Stimulated activated naive CD8-positive, alpha-beta T cell treated with anti-CD3 and anti-CD28 coated beads, Interleukin-15, Interleukin-2, amounts not matched to agents 100 ng/mL and 50 ng/mL, for 24 hours (primary cell): ENCODE measurements around the gene COL24A1.
"Not testable (repeated sequence)": the region's sequence is repeated elsewhere in the genome, so short reads cannot be mapped to it uniquely, and the experiment has no call there.

Source experiments
- H3K27ac Mint-ChIP-seq: one replicate; pipeline ENCODE4 v1.8.0; 2021; ENCODE audit warnings: mild to moderate bottlenecking, mixed read lengths
- H3K27me3 Mint-ChIP-seq: one replicate; pipeline ENCODE4 v1.8.0; 2021; ENCODE audit warnings: mixed read lengths
- H3K36me3 Mint-ChIP-seq: one replicate; pipeline ENCODE4 v1.8.0; 2021; ENCODE audit warnings: low read depth, mixed read lengths
- H3K4me1 Mint-ChIP-seq: one replicate; pipeline ENCODE4 v1.8.0; 2021; ENCODE audit warnings: low read depth, mixed read lengths
- H3K4me3 Mint-ChIP-seq: one replicate; pipeline ENCODE4 v1.8.0; 2021; ENCODE audit warnings: mild to moderate bottlenecking, mixed read lengths
- H3K9me3 Mint-ChIP-seq: one replicate; pipeline ENCODE4 v1.8.0; 2021; ENCODE audit warnings: mixed read lengths

Gene COL24A1

DNA sequence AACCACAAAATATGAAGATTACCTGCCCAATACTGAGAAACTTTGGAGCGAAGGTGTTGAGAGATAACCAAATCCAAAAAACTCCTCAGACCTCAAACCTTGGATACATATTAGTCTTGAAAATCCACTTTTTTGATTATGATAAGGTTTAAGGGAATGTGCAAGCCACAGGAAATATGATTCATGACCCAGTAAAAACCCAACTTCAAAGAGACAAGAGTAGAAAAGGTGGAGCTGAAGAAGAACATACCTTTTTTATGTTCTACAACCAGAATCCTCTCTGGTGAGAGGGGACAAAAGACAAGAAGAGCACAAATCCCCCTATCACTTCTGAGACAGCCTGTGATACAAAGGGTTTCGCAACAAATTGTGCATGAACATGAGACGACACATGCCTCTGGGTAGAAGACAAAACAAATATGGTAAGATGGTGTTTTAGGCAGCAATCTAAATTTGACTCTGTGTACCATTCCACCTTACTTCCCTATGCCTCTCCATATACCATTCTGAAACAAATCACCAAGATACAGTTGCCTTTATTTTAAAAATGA is 37.3 kb downstream of the COL24A1 start:
- Mint-ChIP-seq H3K27me3 (no peaks in the 10 kb centered on the region), H3K36me3 (no peaks in the 10 kb centered on the region), H3K27ac (no peak overlapping the region), H3K4me3 (no peak overlapping the region), H3K9me3 (no peaks in the 10 kb centered on the region), H3K4me1 (no peaks in the 10 kb centered on the region)

DNA sequence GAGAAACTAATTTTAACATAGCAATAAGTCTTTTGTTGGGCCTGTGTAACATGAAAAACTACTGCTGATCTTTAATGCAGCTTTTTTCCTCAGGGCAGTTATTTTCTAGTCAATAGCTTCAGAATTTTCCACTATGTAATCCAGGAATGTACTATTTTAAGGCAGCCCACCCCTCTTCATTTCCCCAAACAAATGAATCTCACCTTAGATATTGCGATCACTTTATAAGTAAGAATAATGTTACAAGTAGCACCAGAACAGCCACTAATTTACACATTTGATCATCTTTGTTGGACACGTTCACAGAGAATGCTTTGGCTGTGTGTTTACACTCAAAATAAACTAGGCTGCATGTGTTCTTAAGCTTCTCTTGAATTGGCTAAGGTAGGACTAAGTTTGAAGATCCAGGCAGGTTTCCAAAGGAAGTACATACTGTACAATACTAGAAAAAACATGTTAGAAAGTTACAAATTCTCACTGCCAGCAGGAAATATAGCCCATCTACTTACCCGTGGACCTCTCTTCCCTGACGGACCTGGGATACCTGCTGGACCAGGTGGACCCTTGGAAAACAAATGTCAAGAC is 41.7 kb downstream of the COL24A1 start:
- no peak overlapping the region for H3K4me3 Mint-ChIP-seq
- no peaks in the 10 kb centered on the region for H3K9me3 Mint-ChIP-seq
- H3K27ac Mint-ChIP-seq = no peak overlapping the region

DNA sequence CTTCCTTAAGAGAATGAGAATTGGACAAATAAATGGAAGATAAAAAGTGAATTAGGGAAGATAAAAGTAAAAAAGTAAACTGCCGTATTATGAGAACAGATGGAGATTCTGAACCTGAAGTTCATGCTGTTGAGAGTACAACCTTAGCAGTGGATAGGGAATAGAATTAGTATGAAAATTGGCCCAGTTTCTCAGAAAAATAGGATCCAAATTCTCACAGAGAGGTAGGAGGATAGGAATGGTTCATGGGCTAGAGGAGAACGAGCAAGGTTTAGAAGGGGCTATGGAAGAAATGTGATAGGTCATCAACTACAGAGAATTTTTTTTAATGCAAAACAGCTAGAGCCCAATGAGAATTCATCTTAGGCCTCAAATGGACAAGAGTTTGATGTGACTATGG is 42.3 kb downstream of the COL24A1 start:
- no peaks in the 10 kb centered on the region for H3K4me1 Mint-ChIP-seq
- no peak overlapping the region for H3K4me3 Mint-ChIP-seq
- no peaks in the 10 kb centered on the region for H3K9me3 Mint-ChIP-seq
- H3K36me3 Mint-ChIP-seq = no peaks in the 10 kb centered on the region
- no peaks in the 10 kb centered on the region for H3K27me3 Mint-ChIP-seq
- H3K27ac Mint-ChIP-seq = no peak overlapping the region

More for the DNA sequence above, 41.7 kb downstream of the COL24A1 start:
- no peaks in the 10 kb centered on the region for H3K36me3 Mint-ChIP-seq
- H3K27me3 Mint-ChIP-seq = no peaks in the 10 kb centered on the region
- no peaks in the 10 kb centered on the region for H3K4me1 Mint-ChIP-seq

DNA sequence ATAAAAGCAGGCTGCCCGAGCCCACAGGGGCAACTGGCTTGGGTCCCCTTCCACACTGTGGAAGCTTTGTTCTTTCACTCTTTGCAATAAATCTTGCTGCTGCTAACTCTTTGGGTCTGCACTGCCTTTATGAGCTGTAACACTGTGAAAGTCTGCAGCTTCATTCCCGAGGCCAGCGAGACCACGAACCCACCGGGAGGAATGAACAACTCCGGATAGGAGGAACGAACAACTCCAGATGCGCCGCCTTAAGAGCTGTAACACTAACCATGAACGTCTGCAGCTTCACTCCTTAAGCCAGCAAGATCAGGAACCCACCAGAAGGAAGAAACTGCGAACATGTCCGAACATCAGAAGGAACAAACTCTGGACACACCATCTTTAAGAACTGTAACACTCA is 45.0 kb downstream of the COL24A1 start:
- H3K9me3 Mint-ChIP-seq, H3K27ac Mint-ChIP-seq, H3K4me1 Mint-ChIP-seq, H3K27me3 Mint-ChIP-seq, H3K36me3 Mint-ChIP-seq, H3K4me3 Mint-ChIP-seq: not testable (repeated sequence)

DNA sequence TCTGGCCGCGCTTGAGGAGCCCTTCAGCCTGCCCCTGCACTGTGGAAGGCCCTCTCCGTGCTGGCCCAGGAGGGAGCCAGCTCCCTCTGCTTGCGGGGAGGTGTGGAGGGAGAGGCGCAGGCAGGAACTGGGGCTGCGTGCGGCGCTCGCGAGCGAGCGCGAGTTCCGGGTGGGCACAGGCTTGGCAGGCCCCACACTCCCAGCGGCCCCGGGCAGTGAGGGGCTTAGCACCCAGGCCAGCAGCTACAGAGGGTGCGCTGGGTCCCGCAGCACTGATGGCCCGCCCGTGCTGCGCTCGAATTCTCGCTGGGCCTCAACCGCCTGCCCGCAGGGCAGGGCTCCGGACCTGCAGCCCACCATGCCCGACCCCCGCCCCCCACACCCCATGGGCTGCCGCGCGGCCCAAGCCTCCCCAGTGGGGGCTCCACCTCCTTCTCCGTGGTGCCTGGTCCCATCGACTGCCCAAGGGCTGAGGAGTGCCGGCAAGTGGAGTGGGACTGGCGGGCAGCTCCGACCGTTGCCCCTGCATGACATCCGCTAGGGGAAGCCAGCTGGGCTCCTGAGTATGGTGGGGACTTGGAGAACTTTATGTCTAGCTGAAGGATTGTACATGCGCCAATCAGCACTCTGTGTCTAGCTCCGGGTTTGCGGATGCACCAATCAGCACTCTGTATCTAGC is 46.0 kb downstream of the COL24A1 start:
- Mint-ChIP-seq H3K4me1 (no peaks in the 10 kb centered on the region), H3K27me3 (no peaks in the 10 kb centered on the region), H3K27ac (no peak overlapping the region), H3K4me3 (no peak overlapping the region), H3K9me3 (no peaks in the 10 kb centered on the region), H3K36me3 (no peaks in the 10 kb centered on the region)

DNA sequence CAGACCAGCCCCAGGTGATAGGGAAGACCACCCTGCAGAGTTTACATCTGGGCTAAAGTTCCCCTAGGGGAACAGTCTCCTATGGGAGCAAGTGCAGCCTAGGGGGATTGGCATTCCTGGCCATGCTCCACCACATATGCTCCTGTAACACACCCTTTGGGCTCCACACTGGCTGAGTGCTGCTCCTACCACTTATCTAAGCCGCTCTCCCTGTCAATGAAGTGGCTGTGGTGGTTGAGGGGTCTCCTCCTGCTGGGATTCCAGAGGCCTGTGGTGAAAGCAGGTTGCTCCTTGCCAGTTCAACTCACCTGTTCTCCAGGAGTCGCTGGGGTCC is 51.1 kb downstream of the COL24A1 start:
- Mint-ChIP-seq H3K4me1 (no peaks in the 10 kb centered on the region), H3K36me3 (no peaks in the 10 kb centered on the region), H3K27ac (no peak overlapping the region), H3K4me3 (no peak overlapping the region), H3K9me3 (no peaks in the 10 kb centered on the region), H3K27me3 (no peaks in the 10 kb centered on the region)

DNA sequence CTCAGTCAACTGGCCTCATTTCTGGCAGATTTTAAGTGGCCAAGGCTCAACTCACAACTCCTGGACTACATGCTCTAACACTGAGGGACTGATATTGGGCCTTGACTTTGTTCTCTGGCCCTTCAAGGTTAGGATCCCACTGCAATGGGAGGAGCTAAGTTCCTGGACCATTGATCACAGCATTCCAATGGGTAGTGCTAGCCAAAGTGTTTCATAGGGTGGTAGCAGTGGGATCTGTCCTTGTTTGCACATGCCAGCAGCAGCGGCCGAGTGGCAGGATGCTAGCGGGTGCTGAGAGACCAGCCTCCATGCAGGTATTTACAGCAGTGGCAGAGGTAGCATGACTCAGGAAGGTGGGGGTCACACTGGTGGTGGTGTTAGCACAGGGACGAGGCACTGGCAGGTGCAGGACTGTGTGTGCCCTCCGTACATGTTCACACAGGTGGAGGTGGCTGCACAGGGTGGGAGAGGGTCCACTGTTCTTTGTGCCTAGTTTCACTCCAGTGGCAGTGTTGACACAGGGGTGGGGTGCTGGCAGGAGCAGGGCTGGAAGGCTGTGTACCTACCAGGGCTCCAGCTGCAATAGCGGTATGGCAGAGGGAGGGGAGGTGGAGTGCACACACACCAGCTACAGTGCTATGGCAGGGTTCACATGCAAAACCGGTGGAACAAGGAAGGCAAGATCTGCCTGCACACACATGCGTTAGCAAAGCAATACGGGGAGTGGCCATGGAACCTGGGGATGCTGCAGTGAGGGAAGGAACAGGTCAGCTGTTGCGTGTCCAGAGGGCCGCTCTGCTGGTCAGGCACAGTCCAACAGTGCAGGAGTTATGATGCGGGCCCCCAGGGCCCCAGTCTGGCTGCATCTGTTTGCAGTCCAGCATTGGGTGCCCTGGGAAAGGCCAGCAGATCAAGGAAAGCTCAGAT is 51.7 kb downstream of the COL24A1 start:
- H3K27me3 Mint-ChIP-seq = no peaks in the 10 kb centered on the region
- no peak overlapping the region for H3K4me3 Mint-ChIP-seq
- H3K9me3 Mint-ChIP-seq = no peaks in the 10 kb centered on the region
- no peaks in the 10 kb centered on the region for H3K4me1 Mint-ChIP-seq
- H3K27ac Mint-ChIP-seq = no peak overlapping the region
- no peaks in the 10 kb centered on the region for H3K36me3 Mint-ChIP-seq

DNA sequence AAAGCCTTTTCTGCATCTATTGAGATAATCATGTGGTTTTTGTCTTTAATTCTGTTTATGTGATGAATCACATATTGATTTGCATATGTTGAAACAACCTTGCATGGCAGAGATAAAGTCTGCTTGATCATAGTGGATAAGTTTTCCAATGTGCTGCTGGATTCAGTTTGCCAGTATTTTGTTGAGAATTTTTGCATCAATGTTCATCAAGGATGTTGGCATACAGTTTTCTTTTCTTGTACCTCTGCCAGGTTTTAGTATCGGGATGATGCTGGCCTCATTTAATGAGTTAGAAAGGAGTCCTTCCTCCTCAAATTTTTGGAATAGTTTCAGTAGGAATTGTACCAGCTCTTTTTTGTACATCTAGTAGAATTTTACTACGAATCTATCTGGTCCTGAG is 55.0 kb downstream of the COL24A1 start:
- Mint-ChIP-seq H3K27me3 (no peaks in the 10 kb centered on the region), H3K4me1 (no peaks in the 10 kb centered on the region), H3K27ac (no peak overlapping the region), H3K4me3 (no peak overlapping the region), H3K36me3 (no peaks in the 10 kb centered on the region), H3K9me3 (peaks cover 4% of the 10 kb centered on the region)

DNA sequence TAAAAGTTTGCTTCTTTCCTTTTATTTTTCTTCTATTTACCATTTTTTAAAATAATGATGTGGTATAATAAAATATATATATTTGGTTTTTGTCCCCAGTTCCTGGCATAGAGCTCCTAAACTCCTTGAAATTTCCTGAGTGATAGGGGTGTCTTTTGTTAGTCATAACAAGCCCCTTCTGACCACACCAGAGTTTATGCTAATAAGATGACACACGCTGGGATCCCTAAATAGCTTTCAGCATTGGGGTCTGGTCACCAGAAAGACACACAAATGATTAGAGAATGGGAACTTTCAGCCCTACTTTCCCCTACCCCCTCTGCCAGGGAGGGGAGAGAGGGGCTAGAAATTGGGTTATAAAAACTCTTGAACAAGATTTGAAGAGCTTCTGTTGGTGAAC is 56.2 kb downstream of the COL24A1 start:
- Mint-ChIP-seq H3K27me3 (no peaks in the 10 kb centered on the region), H3K27ac (no peak overlapping the region), H3K9me3 (peaks cover 4% of the 10 kb centered on the region), H3K4me3 (no peak overlapping the region), H3K36me3 (no peaks in the 10 kb centered on the region), H3K4me1 (no peaks in the 10 kb centered on the region)

DNA sequence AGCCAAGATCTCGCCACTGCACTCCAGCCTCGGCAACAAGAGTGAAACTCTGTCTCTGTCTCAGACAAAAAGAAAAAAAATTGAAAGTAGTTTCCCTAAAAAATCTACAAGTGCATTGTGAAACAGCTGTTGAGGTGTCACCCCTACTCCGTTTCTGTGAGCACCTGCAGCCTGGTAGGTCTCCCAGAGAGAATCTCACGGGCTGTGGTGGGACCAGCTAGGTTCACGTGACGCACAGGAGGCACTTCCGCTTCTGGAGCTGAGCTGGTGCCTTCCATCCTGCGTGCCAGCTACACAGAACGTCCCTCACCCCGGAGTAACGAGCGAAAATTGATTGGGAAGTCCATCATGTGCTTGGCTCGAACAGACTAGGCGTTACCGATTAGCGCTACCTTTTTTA is 66.8 kb downstream of the COL24A1 start:
- H3K36me3 Mint-ChIP-seq = no peaks in the 10 kb centered on the region
- no peak overlapping the region for H3K27ac Mint-ChIP-seq
- H3K4me3 Mint-ChIP-seq = no peak overlapping the region
- H3K4me1 Mint-ChIP-seq = peaks cover 3% of the 10 kb centered on the region
- peaks cover 3% of the 10 kb centered on the region for H3K9me3 Mint-ChIP-seq
- H3K27me3 Mint-ChIP-seq = no peaks in the 10 kb centered on the region

DNA sequence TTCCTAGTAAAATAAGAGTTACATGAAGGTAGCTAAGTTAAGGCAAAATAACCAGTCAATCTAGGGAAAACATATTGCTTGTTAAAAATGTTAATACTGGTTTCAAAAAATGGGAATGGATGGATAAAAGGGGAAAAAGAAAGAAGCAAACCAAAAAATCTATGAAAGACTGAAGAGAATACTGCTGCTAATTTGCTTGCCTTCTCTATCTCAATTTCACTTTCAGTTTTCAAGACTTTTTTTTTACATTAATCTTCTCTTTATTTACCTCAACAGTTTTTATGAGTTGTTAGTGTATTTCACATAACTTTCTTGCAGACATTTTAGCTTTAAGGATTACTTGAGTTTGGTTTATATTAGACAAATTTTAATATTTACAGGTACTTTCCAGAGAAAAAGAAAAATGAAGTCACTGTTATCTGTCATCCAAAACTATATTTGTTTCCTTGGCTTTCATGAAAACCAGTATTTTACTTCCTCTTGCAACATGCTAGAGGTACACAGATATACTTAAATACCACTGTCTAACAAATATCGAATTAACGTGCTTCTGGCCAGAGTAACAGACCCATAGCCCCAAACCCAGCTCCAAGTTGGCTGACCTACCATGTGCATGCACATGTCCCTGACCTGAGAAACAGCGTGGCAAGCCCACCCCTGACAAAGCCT is 70.7 kb downstream of the COL24A1 start:
- H3K4me3 Mint-ChIP-seq = no peak overlapping the region

DNA sequence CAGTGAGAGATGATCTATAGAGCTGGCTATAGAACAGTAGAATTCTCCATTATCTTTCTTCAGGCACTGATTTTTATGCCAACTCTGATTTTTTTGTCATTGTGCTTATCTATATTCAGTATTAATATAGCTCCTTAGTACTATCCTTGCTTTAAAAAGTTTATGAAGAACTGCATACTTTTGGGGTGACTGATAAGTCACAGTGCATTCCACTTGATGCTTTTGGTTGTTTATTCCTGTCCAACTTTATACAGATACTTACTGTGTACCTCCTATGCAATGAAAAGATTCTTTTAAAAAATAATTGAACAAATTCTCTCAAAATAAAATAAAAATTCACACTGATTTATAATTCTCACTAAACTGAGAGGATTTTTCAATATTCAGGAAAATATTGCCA is 71.6 kb downstream of the COL24A1 start:
- Mint-ChIP-seq H3K9me3 (no peaks in the 10 kb centered on the region), H3K27me3 (no peaks in the 10 kb centered on the region), H3K27ac (no peak overlapping the region), H3K4me3 (no peak overlapping the region), H3K4me1 (peaks cover 3% of the 10 kb centered on the region), H3K36me3 (no peaks in the 10 kb centered on the region)

More for the DNA sequence above, 70.7 kb downstream of the COL24A1 start:
- H3K27ac Mint-ChIP-seq = no peak overlapping the region
- H3K27me3 Mint-ChIP-seq = no peaks in the 10 kb centered on the region
- no peaks in the 10 kb centered on the region for H3K36me3 Mint-ChIP-seq
- peaks cover 3% of the 10 kb centered on the region for H3K4me1 Mint-ChIP-seq
- H3K9me3 Mint-ChIP-seq = no peaks in the 10 kb centered on the region

DNA sequence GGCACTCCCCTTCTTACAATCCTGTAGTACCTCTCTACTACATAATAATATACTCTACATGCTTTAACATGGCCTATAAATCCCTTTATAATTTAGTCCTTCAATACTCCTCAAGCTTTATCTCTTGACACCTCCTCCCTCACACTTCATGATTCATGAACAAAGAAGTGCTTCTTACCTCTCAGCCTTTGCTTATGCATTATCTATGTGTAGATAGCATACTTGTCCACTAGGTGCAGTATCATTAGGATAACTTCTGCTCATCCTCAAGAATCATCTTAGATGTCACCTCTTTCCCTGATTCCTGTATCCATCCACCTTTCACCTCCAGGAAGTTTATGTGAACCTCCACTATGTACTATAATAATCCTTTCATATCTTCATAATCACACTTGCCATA is 74.4 kb downstream of the COL24A1 start:
- no peak overlapping the region for H3K27ac Mint-ChIP-seq
- H3K9me3 Mint-ChIP-seq = peaks cover 7% of the 10 kb centered on the region
- no peaks in the 10 kb centered on the region for H3K27me3 Mint-ChIP-seq
- no peak overlapping the region for H3K4me3 Mint-ChIP-seq
- no peaks in the 10 kb centered on the region for H3K36me3 Mint-ChIP-seq
- peaks cover 3% of the 10 kb centered on the region for H3K4me1 Mint-ChIP-seq

DNA sequence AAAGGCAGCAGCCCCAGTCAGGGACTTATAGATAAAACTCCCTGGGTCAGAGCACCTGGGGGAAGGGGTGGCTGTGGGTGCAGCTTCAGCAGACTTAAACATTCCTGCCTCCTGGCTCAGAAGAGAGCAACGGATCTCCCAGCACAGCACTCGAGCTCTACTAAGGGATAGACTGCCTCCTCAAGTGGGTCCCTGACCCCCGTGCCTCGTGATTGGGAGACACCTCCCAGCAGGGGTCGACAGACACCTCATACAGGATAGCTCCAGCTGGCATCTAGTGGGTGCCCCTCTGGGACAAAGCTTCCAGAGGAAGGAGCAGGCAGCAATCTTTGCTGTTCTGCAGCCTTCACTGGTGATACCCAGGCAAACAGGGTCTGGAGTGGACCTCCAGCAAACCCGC is 84.1 kb downstream of the COL24A1 start:
- H3K9me3 Mint-ChIP-seq, H3K27ac Mint-ChIP-seq, H3K4me3 Mint-ChIP-seq, H3K27me3 Mint-ChIP-seq, H3K4me1 Mint-ChIP-seq, H3K36me3 Mint-ChIP-seq: not testable (repeated sequence)

DNA sequence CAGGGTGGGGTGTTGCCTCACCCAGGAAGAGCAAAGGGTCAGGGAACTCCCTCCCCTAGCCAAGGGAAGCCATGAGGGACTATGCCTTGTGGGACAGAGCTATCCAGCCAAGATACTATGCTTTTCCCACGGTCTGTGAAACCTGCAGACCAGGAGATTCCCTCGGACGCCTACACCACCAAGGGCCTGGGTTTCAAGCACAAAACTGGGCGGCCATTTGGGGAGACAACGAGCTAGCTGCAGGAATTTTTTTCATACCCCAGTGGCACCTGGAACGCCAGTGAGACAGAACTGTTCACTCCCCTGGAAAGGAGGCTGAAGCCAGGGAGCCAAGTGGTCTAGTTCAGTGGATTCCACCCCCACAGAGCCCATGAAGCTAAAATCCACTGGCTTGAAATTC is 84.7 kb downstream of the COL24A1 start:
- not testable (repeated sequence) for H3K4me1 Mint-ChIP-seq, H3K4me3 Mint-ChIP-seq, H3K36me3 Mint-ChIP-seq, H3K27ac Mint-ChIP-seq, H3K27me3 Mint-ChIP-seq, H3K9me3 Mint-ChIP-seq
